OCI-LY7 (cell line): ENCODE measurements around the gene ZFYVE26.

Experiments used
- EZH2phosphoT487 ChIP-seq: fragments of 200-600 bp; sonication (generic); IDR thresholded peaks from 2 replicates; pipeline ENCODE4 v1.6.1; 2018; ENCODE audit warnings: low read depth, borderline replicate concordance, mild to moderate bottlenecking, mixed run types, antibody characterized with exemption, low read length, moderate library complexity, mixed read lengths
- TF ChIP-seq, protein P1 (sequence below): fragments of 200-600 bp; sonication (generic); conservative IDR thresholded peaks from 2 replicates; pipeline ENCODE4 v1.5.1; 2014; ENCODE audit warnings: mild to moderate bottlenecking, antibody characterized with exemption, low read length, moderate library complexity, mixed read lengths

DNA sequence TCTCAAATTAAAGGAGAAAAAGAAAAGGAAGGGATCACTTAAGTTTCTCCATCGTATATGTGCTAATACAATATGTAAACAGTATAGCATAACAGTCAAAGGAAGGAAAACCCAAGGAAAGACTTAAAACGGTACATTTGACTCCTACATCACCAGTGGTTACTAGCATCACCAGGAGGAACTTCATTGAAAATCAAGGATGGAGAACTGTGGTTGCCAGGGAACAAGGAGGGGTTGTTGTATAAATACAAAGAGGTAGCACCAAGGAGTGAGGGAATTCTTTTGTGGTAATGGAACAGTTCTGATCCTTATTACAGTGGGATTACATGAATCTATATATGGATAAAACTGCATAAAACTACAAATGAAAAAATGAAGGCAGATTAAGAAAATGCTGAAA, 1.6 kb downstream of the ZFYVE26 start:
- TF ChIP-seq, protein P1, sequence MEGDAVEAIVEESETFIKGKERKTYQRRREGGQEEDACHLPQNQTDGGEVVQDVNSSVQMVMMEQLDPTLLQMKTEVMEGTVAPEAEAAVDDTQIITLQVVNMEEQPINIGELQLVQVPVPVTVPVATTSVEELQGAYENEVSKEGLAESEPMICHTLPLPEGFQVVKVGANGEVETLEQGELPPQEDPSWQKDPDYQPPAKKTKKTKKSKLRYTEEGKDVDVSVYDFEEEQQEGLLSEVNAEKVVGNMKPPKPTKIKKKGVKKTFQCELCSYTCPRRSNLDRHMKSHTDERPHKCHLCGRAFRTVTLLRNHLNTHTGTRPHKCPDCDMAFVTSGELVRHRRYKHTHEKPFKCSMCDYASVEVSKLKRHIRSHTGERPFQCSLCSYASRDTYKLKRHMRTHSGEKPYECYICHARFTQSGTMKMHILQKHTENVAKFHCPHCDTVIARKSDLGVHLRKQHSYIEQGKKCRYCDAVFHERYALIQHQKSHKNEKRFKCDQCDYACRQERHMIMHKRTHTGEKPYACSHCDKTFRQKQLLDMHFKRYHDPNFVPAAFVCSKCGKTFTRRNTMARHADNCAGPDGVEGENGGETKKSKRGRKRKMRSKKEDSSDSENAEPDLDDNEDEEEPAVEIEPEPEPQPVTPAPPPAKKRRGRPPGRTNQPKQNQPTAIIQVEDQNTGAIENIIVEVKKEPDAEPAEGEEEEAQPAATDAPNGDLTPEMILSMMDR, result no peak
- no peak for TF ChIP-seq EZH2phosphoT487
